Vagina (tissue), 2 donors: ENCODE data around the gene DRAXIN.

ENCODE experiments used
- POLR2A ChIP-seq, 2 donors: fragments of 450-650 bp; IDR thresholded peaks; one replicate each; pipeline ENCODE4 v1.6.1; 2017; ENCODE audit warnings: antibody characterized with exemption in 2 of 2, mild to moderate bottlenecking in 2 of 2, moderate library complexity in 2 of 2
- TF ChIP-seq, protein P1 (sequence below), 3 experiments: fragments of 450-650 bp in 2 of 3; fragments of 200-600 bp in 1 of 3; sonication (generic) in 1 of 3; IDR thresholded peaks; one replicate each; pipeline ENCODE4 v1.5.1; 2017 to 2019; ENCODE audit warnings: antibody characterized with exemption in 3 of 3, mild to moderate bottlenecking in 2 of 3, moderate library complexity in 2 of 3

DNA sequence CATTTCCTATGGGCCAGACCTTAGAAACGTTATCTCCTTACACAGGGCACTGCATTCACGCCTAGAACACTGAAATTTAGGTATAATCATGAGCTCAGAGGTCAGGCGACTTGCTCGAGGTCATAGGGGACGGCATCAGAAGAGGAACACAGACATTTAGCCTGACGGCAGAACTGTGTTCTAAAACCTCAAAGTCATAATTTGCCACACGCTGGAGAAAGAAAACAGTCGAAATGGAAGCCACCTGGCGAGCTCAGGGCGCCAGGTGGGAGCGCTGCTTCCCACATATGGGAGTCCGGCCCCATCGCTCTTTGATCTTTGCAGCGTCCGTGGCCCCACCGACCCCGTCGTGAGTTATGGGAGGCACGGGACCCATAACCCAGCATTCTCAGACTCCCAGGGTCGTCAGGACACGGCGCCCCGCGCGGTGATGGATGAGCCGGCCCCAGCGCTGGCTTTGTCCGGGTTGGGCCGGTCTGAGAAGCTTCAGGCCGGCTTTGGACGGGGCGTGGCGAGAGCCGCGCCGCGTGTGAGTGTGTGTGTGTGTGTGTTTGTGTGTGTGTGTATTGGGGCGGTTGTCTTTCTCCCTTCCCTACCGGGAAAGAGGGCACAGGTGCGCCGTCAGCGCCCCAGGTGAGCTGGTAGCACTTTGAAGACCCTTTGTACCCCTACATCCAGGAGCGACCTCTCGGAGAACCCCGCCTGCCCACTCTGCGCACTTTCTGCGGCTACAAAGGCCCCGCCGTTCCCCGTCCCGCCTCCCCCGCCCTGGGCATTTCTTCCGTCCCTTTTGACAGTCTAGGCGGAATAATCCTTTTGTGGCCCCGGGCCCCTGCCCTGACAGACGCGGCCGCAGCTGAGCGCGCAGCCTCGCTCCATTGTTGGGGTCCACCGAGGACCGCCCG is 861 bp upstream of the DRAXIN start:
- TF ChIP-seq POLR2A (IDR thresholded peaks at IDR 0.05): no peak
- TF ChIP-seq, protein P1, sequence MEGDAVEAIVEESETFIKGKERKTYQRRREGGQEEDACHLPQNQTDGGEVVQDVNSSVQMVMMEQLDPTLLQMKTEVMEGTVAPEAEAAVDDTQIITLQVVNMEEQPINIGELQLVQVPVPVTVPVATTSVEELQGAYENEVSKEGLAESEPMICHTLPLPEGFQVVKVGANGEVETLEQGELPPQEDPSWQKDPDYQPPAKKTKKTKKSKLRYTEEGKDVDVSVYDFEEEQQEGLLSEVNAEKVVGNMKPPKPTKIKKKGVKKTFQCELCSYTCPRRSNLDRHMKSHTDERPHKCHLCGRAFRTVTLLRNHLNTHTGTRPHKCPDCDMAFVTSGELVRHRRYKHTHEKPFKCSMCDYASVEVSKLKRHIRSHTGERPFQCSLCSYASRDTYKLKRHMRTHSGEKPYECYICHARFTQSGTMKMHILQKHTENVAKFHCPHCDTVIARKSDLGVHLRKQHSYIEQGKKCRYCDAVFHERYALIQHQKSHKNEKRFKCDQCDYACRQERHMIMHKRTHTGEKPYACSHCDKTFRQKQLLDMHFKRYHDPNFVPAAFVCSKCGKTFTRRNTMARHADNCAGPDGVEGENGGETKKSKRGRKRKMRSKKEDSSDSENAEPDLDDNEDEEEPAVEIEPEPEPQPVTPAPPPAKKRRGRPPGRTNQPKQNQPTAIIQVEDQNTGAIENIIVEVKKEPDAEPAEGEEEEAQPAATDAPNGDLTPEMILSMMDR (IDR thresholded peaks at IDR 0.05): no peak
